HG03060 (cell line): Measurements from ENCODE around the gene KLHL41.
"Not testable (repeated sequence)": the region's sequence is repeated elsewhere in the genome, so short reads cannot be mapped to it uniquely, and the experiment has no call there.

ENCODE experiments used
- ATAC-seq: cut with Tn5 transposase; IDR thresholded peaks from one replicate; pipeline ENCODE4 v1.9.1; 2021; ENCODE audit warnings: low read depth, moderate number of reproducible peaks; ENCODE audit not compliant: unreplicated experiment

KLHL41 gene

DNA sequence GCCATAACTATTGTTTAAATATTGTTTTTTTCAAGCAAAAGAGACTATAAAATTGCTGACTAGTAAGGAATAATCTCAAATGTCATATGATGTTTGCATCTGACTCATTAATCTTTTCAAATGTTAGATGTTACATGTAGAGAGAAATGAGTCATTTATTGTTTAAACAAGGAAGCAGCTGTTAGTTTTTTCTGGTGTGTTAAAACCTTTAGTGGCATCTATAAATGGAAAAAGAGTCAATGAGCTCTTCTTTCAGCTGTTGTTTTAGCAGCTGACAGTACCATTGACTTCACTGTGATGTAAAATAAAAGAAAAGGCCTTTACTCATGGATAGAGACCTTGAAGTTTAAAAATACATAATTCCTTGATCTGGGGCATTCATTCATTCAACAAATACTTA, 1.8 kb upstream of the KLHL41 start:
- ATAC-seq = no peak

DNA sequence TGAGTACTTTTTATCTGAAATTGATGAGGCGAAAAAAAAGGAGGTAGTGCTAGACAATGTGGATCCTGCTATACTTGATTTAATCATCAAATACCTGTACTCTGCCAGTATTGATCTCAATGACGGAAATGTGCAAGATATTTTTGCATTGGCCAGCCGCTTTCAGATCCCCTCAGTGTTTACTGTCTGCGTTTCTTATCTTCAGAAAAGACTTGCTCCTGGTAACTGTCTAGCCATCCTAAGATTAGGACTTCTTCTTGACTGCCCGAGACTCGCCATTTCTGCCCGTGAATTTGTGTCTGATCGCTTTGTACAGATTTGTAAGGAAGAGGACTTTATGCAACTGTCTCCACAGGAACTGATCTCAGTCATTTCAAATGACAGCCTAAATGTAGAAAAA, 453 bp downstream of the KLHL41 start:
- no peak for ATAC-seq

DNA sequence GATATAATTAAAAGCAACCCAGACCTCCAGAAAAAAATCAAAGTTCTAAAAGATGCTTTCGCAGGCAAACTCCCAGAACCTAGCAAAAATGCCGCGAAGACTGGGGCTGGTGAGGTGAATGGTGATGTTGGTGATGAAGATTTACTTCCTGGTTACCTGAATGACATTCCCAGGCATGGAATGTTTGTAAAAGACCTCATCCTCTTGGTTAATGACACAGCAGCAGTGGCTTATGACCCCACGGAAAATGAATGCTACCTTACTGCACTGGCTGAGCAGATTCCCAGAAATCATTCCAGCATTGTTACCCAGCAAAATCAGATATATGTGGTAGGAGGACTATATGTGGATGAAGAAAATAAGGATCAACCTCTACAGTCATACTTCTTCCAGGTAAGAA, 994 bp downstream of the KLHL41 start:
- no peak for ATAC-seq

DNA sequence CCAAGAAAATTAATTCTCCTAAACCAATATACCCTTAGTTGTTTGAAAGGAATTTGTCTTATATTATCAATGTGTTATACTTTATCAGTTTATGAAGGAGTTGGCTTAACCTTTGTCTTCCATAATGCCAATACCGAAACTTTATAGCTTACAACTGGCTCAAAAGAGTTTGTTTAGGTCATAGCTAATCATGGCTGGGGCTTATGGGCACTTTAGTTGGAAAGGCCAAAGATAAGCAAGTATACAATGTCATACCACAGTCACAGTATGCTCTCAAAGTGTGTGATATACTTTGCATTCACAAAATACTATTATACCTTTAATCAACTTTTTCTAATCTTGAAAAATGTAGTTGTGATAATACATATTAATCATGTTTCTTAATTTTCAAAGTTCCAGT, 2.3 kb downstream of the KLHL41 start:
- ATAC-seq = no peak

DNA sequence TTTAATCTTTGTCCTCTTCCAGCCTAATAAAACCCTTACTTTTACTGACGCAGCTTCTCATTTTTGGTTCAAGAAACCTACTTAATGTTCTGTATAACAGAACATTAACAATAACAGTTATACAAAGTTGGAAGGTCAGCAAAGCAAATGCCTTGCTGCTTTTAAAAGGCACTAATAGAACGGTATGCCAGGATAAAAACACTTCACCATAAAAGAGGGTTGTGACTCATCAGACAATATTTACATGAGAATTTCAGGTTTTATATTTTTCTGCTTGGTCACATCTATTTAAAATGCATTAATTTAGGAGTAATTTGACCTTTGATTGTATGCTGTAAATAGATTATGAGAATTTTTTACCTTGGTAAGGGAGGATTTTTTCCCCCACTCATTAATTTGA, 3.0 kb downstream of the KLHL41 start:
- ATAC-seq = no peak

DNA sequence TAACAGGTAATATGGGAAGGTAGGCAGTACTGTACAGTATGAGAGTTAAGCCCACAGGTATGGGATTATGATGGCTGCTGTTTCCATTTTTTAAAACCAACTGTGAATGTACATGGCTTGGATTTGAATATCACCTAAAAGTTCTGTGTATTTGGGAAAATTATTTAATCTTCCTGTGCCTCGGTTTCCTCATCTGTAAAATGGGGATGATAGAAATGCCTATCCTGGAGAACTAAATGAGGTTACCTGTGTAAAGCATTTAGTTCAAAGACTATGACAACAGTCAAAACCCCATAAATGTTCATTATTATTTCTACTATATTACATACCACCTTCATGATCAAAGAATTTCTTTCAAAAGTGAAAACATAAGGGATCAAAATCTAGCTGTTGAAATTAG, 3.6 kb downstream of the KLHL41 start:
- ATAC-seq = no peak

DNA sequence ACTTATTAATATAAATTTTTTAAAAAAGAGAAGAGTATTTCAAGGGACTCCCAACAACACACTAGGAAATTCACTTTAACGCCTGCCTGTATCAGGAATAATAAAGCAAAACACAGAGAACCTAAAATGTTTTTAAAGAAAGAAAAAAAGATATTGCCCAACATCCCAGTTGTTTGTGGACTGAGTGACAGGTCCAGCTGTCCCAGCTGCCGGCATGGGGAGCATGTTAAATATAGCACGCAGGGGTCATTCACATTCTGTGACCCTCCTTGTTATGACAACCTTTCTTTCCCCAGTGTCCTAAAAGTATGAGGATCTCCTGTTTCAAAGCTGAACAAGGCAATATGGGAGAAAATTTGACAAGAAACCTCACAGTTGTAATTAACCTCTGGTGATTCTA, 4.4 kb downstream of the KLHL41 start:
- no peak for ATAC-seq

DNA sequence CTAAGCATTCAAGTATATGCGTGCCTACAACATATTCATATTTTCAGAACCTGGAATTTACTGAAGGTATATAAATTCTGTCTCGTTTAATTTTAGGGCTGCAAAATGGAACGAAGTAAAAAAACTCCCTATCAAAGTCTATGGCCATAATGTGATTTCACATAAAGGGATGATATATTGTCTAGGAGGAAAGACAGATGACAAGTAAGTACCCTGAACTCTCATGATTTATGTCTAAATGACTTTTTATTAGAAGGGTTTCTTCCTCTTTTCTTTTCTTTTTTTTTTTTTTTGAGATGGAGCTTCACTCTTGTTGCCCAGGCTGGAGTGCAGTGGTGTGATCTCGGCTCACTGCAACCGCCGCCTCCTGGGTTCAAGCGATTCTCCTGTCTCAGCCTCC, 5.3 kb downstream of the KLHL41 start:
- ATAC-seq = not testable (repeated sequence)

DNA sequence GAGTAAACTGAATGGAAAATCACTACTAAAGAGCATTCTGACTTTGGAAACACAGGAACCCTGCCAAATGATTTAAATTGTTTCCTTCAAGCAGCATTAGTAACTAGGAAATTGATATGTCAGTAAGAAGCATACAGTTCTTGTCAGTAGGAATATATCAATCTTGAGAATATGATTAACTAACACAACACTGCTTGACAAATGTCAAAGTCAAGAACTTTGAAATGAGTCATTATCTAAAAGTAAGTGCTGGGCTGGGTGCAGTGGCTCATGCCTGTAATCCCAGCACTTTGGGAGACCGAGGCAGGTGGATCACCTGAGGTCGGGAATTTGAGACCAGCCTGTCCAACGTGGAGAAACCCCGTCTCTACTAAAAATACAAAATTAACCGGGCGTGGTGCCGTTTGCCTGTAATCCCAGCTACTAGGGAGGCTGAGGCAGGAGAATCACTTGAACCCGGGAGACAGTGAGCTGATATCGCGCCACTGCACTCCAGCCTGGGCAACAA, 7.0 kb downstream of the KLHL41 start:
- ATAC-seq = not testable (repeated sequence)

DNA sequence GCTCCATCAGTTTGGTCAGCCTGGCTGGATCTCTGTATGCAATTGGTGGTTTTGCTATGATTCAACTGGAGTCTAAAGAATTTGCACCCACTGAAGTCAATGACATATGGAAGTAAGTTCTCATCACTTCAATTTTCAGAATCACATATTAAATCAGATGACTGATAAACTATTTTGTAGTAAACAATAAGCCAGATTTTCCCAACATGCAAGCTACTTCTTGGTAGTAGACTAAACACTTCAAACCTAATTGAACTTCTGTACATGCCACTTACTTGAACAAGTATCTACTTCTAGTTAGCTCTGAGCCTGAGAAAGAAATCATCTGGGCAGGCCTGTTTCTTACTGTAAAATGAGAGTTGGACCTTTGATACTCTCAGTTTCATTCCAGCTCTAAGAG, 11.4 kb downstream of the KLHL41 start:
- ATAC-seq = no peak

DNA sequence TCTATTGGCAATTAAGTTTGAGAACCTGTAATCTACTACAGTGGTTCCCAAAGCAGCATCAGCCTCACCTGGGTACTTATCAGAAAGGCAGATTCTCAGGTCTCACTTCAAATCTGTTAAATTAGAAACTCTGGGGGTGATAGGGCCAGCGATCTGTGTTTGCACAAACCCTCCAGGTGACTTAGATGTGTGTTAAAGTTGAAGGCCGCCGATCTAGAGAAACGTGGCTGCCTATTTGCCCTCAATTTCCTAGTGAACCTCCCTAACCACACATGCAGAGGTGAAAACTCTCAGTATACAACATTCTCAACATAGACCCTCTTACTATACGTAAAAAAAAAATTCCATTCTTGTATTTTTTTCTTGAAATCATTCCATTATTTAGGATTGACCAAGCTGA, 14.2 kb downstream of the KLHL41 start:
- ATAC-seq = no peak

DNA sequence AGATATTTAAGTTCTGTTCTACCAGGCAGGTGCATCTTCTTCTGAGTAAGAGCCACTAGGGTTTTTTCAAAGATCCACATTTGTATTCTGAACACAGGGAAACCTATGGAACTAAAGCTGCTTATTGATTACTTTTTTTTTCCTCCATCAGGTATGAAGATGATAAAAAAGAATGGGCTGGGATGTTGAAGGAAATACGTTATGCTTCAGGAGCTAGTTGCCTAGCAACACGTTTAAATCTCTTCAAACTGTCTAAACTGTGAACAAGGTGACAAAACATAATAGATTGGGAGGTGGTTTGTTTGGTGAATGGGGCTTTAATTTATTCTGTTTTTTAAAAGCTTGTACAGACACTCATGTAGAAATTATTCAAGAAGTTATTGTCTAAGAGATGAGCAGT, 15.9 kb downstream of the KLHL41 start:
- ATAC-seq = no peak

DNA sequence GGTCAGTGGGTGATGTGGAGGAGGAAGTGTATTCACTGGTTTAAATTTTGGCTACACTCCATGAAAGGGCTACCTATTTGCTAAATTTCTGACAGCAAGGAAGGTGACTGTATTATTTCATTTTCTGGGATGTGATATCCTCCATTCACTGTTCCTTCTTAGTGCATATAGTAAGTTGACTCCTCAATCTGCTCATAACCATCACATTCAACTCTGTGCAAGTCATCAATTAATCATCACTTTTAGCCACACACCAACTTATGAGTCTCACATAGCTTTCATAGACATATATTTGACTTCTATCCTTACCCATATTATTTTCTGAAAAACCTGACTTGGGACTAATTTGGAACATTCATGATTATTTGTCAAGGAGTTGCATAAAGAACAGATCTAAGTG, 16.9 kb downstream of the KLHL41 start:
- ATAC-seq = no peak

DNA sequence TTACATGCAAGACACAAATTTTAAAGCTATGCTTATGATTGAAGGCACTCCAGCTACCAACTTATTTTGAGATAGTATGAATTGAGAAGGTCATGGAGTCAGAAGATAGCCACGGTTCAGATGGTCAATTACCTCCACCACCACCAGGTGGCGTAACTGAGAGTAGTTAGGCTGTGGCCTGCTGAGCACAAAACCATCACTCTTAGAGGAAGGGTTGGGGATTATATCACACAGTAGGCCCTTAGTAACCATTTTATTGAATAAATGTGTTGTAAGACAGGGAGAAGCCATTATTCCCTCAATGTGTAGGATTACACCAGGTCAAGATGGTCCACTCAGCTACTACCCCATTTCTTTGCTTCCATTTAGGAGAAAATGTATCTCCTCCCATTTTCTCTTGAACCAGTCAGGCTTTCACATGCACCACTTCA, 18.8 kb downstream of the KLHL41 start:
- peak; percentile 68 for ATAC-seq

DNA sequence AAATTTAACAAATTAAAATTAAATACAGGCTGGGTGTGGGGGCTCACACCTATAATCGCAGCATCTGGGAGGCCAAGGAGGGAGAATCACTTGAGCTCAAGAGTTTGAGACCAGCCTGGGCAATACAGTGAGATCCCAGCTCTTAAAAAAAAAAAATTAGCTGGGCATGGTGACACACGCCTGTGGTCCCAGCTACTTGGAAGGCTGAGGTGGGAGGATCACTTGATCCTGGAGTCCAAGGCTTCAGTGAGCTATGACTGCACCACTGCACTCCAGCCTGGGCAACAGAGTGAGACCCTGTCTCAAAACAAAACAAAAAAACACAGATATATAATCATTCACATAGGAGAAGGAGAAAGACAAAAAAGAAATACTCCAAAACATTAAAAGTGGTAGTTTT, 30.0 kb downstream of the KLHL41 start:
- ATAC-seq = not testable (repeated sequence)

DNA sequence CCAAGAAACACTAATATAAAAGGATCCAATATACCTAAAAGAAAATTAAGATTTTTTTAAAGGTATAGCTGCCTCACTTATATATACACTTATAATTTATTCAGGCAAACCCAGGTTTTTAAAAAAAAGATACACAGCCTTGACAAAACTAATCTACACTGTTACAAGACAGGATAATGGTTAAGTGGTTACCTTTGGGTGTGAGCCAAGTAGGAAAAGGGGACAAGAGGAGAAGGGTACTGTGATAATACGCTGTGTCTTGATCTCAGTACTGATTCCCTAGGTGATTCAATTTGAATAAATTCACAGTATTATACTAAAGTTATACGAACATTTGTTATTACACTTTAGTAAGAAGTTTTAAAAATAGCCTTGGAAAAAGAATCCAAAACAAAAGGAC, 30.6 kb downstream of the KLHL41 start:
- ATAC-seq = no peak

DNA sequence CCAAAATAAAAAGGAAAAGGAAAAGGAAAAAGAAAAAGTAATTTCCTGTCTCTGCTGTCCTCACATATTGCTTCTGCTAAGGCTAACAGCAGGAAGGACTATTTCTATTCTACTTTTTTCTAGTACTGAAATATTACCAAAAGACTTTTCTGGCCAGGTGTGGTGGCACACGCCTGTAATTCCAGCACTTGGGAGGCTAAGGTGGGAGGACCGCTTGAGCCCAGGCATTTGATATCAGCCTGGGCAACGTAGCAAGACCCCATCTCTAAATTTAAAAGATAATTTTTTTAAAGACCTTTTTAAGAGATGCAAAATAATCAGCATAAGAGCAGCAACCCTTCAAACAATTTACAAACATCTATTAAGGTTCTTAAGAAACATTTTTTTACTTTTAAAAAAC, 32.9 kb downstream of the KLHL41 start:
- ATAC-seq = no peak

DNA sequence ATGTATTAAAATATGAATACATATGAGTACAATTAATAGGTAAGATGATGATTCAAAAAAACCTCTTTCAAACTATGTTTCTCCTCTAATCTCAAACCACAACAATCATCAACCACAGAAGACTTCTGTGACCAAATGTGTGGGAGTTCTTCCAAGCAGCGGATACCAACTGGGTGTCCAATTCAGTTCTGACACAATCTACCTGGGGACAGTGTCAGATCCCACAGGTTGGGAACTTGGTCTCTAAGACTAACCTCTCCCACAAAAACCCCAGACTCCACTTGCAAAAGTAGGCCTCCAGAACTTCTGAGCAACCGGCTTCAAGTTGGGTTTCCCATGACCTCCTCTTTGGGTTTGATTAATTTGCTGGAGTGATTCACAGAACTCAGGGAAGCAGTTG, 37.3 kb downstream of the KLHL41 start:
- ATAC-seq = no peak

DNA sequence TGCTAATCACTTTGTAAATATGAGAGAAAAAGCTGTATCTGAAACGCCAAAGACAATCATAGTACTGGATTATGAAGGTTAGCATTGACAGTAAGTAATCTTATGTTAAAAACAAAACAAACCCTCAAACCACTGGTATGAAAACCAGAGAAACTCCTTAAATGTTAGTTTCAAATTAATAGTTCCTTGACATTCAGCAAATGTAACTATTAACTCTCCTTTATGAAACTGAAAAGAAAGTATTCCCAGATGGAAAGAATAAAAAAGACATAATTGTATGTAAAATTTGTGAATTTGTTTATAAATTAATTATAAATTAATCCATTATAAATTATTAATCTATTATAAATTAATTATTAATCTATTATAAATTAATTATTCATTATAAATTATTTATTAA, 51.9 kb downstream of the KLHL41 start:
- no peak for ATAC-seq

DNA sequence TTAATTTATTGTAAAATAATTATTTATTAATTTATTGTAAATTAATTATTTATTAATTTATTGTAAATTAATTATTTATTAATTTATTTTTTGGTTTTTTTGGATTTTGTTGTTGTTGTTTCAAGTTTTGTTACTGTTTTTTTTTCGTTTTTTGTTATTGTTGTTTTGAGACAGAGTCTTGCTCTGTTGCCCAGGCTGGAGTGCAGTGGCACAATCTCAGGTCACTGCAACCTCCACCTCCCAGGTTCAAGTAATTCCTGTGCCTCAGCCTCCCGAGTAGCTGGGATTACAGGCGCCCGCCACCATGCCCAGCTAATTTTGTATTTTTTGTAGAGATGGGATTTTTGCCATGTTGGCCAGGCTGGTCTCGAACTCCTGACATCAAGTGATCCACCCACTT, 52.6 kb downstream of the KLHL41 start:
- not testable (repeated sequence) for ATAC-seq

DNA sequence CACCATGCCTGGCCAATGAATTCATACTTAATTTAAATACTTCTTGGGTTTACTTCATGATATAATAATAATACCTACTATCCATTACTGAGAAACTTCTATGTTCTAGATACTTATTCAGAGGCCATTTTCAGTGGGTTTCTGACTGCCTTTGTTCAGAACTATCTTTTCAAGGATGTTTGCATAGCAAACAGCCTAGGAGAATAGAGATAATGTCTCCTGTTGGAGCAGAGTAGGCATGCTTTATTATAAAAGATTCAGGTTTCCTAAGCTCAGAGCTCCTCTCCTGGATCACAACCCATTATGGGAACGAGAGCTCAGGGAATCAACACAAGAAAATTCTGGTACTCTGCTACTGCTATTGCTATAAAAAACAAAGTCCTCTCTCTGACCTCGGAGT, 53.0 kb downstream of the KLHL41 start:
- no peak for ATAC-seq

DNA sequence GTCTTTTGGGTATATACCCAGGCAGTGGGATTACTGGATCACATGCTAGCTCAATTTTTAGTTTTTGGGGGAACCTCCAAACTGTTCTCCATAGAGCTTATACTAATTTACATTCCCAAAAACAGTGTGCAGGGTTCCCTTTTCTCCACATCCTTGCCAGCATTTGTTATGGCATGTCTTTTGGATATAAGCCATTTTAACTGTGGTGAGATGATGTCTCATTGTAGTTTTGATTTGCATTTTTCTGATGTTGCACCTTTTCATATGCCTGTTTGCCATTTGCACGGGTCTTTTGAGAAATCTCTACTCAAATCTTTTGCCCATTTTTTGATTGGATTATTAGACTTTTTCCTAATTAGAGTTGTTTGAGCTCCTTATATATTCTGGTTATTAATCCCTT, 56.2 kb downstream of the KLHL41 start:
- ATAC-seq = no peak

DNA sequence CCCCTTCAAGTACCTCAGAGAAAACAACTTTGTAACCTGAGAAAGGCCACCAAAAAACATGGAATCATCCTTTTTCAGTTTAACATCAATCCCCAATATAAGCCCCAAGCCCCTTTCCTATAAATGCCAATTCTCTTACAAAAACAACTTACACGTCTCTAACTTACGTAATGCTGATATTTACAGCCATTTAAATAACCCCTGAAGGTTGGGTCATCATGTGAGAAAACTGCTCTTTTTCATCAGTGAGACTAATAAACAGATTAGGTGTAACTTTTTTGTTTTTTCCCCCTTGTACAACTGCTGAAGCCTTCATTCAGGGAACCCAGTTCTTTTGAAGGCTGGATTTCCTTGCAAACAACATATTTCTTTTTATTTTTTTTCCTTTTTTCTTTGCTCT, 60.4 kb downstream of the KLHL41 start:
- no peak for ATAC-seq
